Mononuclear cell (primary cell): Measurements from ENCODE around the gene LAMA1. TPM values are rescaled to one million over a fixed set of nuclear protein-coding genes. Genes with fewer than 3 reads are reported as not detected.

Experiments
- H3K27me3 ChIP-seq: 2 replicates; pipeline ENCODE4 v1.6.0; 2011; ENCODE audit warnings: low read length, control low read depth; ENCODE audit not compliant: insufficient read depth
- H3K4me1 ChIP-seq: 2 replicates; pipeline ENCODE4 v1.5.1; 2011; ENCODE audit warnings: mild to moderate bottlenecking, low read length, control low read depth; ENCODE audit not compliant: insufficient read depth
- H3K4me3 ChIP-seq: 2 replicates; pipeline ENCODE4 v1.5.1; 2011; ENCODE audit warnings: mild to moderate bottlenecking, low read length, moderate library complexity
- H3K9me3 ChIP-seq: 2 replicates; pipeline ENCODE4 v1.5.1; 2011; ENCODE audit warnings: low read depth, mild to moderate bottlenecking, control low read depth, low read length
- total RNA-seq: library from RNA; depleted of rRNA; stranded (reverse); fragments of >200 nt; gene quantifications from one replicate; pipeline ENCODE4 v1.2.3, GENCODE V29; 2012

The LAMA1 gene
- total RNA-seq, 1 donor: not detected

GRCh38 chr18:6960656-6961055 lies 156.9 kb downstream of the LAMA1 start:
- no peaks in the 10 kb centered on the region for H3K9me3 ChIP-seq

GRCh38 chr18:6960124-6960523 lies 157.5 kb downstream of the LAMA1 start:
- no peaks in the 10 kb centered on the region for H3K9me3 ChIP-seq
- H3K27me3 ChIP-seq: no peaks in the 10 kb centered on the region
- H3K4me1 ChIP-seq: no peaks in the 10 kb centered on the region
- H3K4me3 ChIP-seq: no peak overlapping the region

More at GRCh38 chr18:6960656-6961055, 156.9 kb downstream of the LAMA1 start:
- H3K27me3 ChIP-seq: no peaks in the 10 kb centered on the region
- no peak overlapping the region for H3K4me3 ChIP-seq
- no peaks in the 10 kb centered on the region for H3K4me1 ChIP-seq

- Histone ChIP-seq H3K9me3 (no peaks in the 10 kb centered on the region), H3K27me3 (no peaks in the 10 kb centered on the region), H3K4me3 (no peak overlapping the region), H3K4me1 (no peaks in the 10 kb centered on the region)
Measured at GRCh38 chr18:6959110-6959509, 158.5 kb downstream of the LAMA1 start.

GRCh38 chr18:6956999-6957398 lies 160.6 kb downstream of the LAMA1 start:
- H3K4me3 ChIP-seq: no peak overlapping the region
- H3K9me3 ChIP-seq: no peaks in the 10 kb centered on the region
- no peaks in the 10 kb centered on the region for H3K4me1 ChIP-seq
- no peaks in the 10 kb centered on the region for H3K27me3 ChIP-seq

- Histone ChIP-seq H3K4me3 (no peak overlapping the region), H3K9me3 (no peaks in the 10 kb centered on the region), H3K27me3 (no peaks in the 10 kb centered on the region), H3K4me1 (no peaks in the 10 kb centered on the region)
Measured at GRCh38 chr18:6956495-6956894, 161.1 kb downstream of the LAMA1 start.

- Histone ChIP-seq H3K9me3 (no peaks in the 10 kb centered on the region), H3K27me3 (no peaks in the 10 kb centered on the region), H3K4me3 (no peak overlapping the region), H3K4me1 (no peaks in the 10 kb centered on the region)
Measured at GRCh38 chr18:6955304-6955703, 162.3 kb downstream of the LAMA1 start.

GRCh38 chr18:6954501-6954900 lies 163.1 kb downstream of the LAMA1 start:
- Histone ChIP-seq H3K4me1 (no peaks in the 10 kb centered on the region), H3K27me3 (no peaks in the 10 kb centered on the region)

GRCh38 chr18:6951336-6952090 lies 166.1 kb downstream of the LAMA1 start:
- H3K4me1 ChIP-seq: no peaks in the 10 kb centered on the region
- H3K27me3 ChIP-seq: no peaks in the 10 kb centered on the region
- no peaks in the 10 kb centered on the region for H3K9me3 ChIP-seq
- no peak overlapping the region for H3K4me3 ChIP-seq

More at GRCh38 chr18:6954501-6954900, 163.1 kb downstream of the LAMA1 start:
- no peak overlapping the region for H3K4me3 ChIP-seq
- no peaks in the 10 kb centered on the region for H3K9me3 ChIP-seq

GRCh38 chr18:6950641-6951040 lies 167.0 kb downstream of the LAMA1 start:
- H3K9me3 ChIP-seq: no peaks in the 10 kb centered on the region
- no peak overlapping the region for H3K4me3 ChIP-seq
- H3K27me3 ChIP-seq: no peaks in the 10 kb centered on the region
- no peaks in the 10 kb centered on the region for H3K4me1 ChIP-seq

- H3K4me1 ChIP-seq: no peaks in the 10 kb centered on the region
- no peaks in the 10 kb centered on the region for H3K27me3 ChIP-seq
- no peak overlapping the region for H3K4me3 ChIP-seq
- no peaks in the 10 kb centered on the region for H3K9me3 ChIP-seq
Measured at GRCh38 chr18:6949800-6950586, 167.6 kb downstream of the LAMA1 start.

GRCh38 chr18:6948281-6949055 lies 169.1 kb downstream of the LAMA1 start:
- Histone ChIP-seq H3K27me3 (no peaks in the 10 kb centered on the region), H3K4me1 (no peaks in the 10 kb centered on the region), H3K4me3 (no peak overlapping the region), H3K9me3 (no peaks in the 10 kb centered on the region)

- Histone ChIP-seq H3K4me3 (no peak overlapping the region), H3K4me1 (no peaks in the 10 kb centered on the region), H3K9me3 (no peaks in the 10 kb centered on the region), H3K27me3 (no peaks in the 10 kb centered on the region)
Measured at GRCh38 chr18:6947338-6948030, 170.1 kb downstream of the LAMA1 start.

GRCh38 chr18:6943143-6943542 lies 174.5 kb downstream of the LAMA1 start:
- Histone ChIP-seq H3K27me3 (no peaks in the 10 kb centered on the region), H3K9me3 (no peaks in the 10 kb centered on the region), H3K4me1 (no peaks in the 10 kb centered on the region), H3K4me3 (no peak overlapping the region)

- Histone ChIP-seq H3K9me3 (no peaks in the 10 kb centered on the region), H3K27me3 (no peaks in the 10 kb centered on the region), H3K4me1 (no peaks in the 10 kb centered on the region), H3K4me3 (no peak overlapping the region)
Measured at GRCh38 chr18:6942742-6943141, 174.9 kb downstream of the LAMA1 start.
